ENCODE measurements around the gene PRELP. TPM values are rescaled to one million over a fixed set of nuclear protein-coding genes. Genes with fewer than 3 reads are reported as not detected.

Gene PRELP
- total and polyA plus RNA-seq, 2 donors (not counting 3 experiments of a cell fraction or from before 2014, with no cell fraction given): 0.01 TPM; not detected in 1

- ChIA-PET POLR2A (no interaction called here), CTCF (interaction anchor here (1.0 to 1.5 kb wide), 4 partner anchors 18 to 176 kb away, joined by 3 to 6 read pairs (median 4); no protein-coding TSS in a partner anchor)
- Histone ChIP-seq H3K9me1 (replicated peaks; ENCODE audit: control insufficient read depth, extremely low read depth, insufficient read depth, low read length) (no peaks in the 10 kb centered on the region), H3K27me3 (ENCODE audit: control insufficient read depth in 2 of 2, insufficient read depth in 2 of 2, low read length in 2 of 2) (peaks cover 25 to 49% of the 10 kb centered on the region in 2 experiments), H3K4me3 (replicated peaks in 1 of 3; ENCODE audit: insufficient read depth in 1 of 3, low read depth in 1 of 3, low read length in 3 of 3) (no peak overlapping the region), H3K36me3 (ENCODE audit: control insufficient read depth in 2 of 2, extremely low read depth in 1 of 2, insufficient read depth in 2 of 2, low read length in 2 of 2) (no peaks in the 10 kb centered on the region), H3K27ac (ENCODE audit: insufficient read depth, low read depth, low read length) (no peak overlapping the region), H2AFZ (ENCODE audit: low read depth, low read length) (no peak overlapping the region), H3K9ac (replicated peaks; ENCODE audit: extremely low read depth, insufficient read depth, low read length) (no peak overlapping the region), H4K20me1 (replicated peaks; ENCODE audit: control insufficient read depth, extremely low read depth, insufficient read depth, low read length) (no peaks in the 10 kb centered on the region), H3K4me1 (ENCODE audit: control insufficient read depth, extremely low read depth, insufficient read depth, low read length) (peaks cover 5% of the 10 kb centered on the region), H3K9me3 (replicated peaks; ENCODE audit: control insufficient read depth, insufficient read depth, low read length) (no peaks in the 10 kb centered on the region), H3K4me2 (ENCODE audit: insufficient read depth, low read length) (no peak overlapping the region), H3K79me2 (ENCODE audit: control insufficient read depth, insufficient read depth, low read length) (no peaks in the 10 kb centered on the region)
- intact Hi-C loops (cut with micrococcal nuclease): no loop called here
- DNase-seq (ENCODE audit: low read depth, low spot score) (no peak), FAIRE-seq (peak; percentile 24)
- dilution Hi-C loops (cut with MboI; ENCODE audit: extremely low pct_ligation_motif_present, low sequenced_read_pairs): no loop called here
- no TSS peak for BruUV-seq (replicated peaks)
- TF ChIP-seq MYC (IDR thresholded peaks at IDR 0.05; ENCODE audit: low read depth, low read length) (no peak), EZH2 (IDR thresholded peaks at IDR 0.05; ENCODE audit: borderline replicate concordance, low read depth, low read length, severe bottlenecking) (no peak), GATA2 (IDR thresholded peaks at IDR 0.05; ENCODE audit: insufficient read depth, insufficient read length, low read depth, low read length) (no peak), FOS (IDR thresholded peaks at IDR 0.05; ENCODE audit: borderline replicate concordance, insufficient read depth, low read length) (peak; percentile 21), POLR2A (IDR thresholded peaks at IDR 0.05; ENCODE audit: low read depth, low read length) (no peak)
Observed at GRCh38 chr1:203443296-203443695, 32.3 kb upstream of the PRELP start.

GRCh38 chr1:203444171-203444576, 31.4 kb upstream of the PRELP start:
- no peak for DNase-seq (ENCODE audit: low read depth, low spot score)
- no peaks in the 10 kb centered on the region for H3K9me1 ChIP-seq (replicated peaks; ENCODE audit: control insufficient read depth, extremely low read depth, insufficient read depth, low read length)
- H4K20me1 ChIP-seq (replicated peaks; ENCODE audit: control insufficient read depth, extremely low read depth, insufficient read depth, low read length): no peaks in the 10 kb centered on the region
- no peaks in the 10 kb centered on the region for H3K79me2 ChIP-seq (ENCODE audit: control insufficient read depth, insufficient read depth, low read length)
- no peak overlapping the region for H3K4me3 ChIP-seq (replicated peaks in 1 of 3; ENCODE audit: insufficient read depth in 1 of 3, low read depth in 1 of 3, low read length in 3 of 3)
- no TSS peak for BruUV-seq (replicated peaks)
- H2AFZ ChIP-seq (ENCODE audit: low read depth, low read length): no peak overlapping the region
- ChIA-PET POLR2A (no interaction called here), CTCF (interaction anchor here (1.0 to 1.5 kb wide), 2 partner anchors 19 to 171 kb away, joined by 3 to 4 read pairs; no protein-coding TSS in a partner anchor)
- H3K27ac ChIP-seq (ENCODE audit: insufficient read depth, low read depth, low read length): no peak overlapping the region
- H3K27me3 ChIP-seq (ENCODE audit: control insufficient read depth in 2 of 2, insufficient read depth in 2 of 2, low read length in 2 of 2): peaks cover 17 to 42% of the 10 kb centered on the region in 2 experiments
- no peak overlapping the region for H3K9ac ChIP-seq (replicated peaks; ENCODE audit: extremely low read depth, insufficient read depth, low read length)
- no peaks in the 10 kb centered on the region for H3K9me3 ChIP-seq (replicated peaks; ENCODE audit: control insufficient read depth, insufficient read depth, low read length)
- TF ChIP-seq JUN (IDR thresholded peaks at IDR 0.05; ENCODE audit: borderline replicate concordance, insufficient read depth, insufficient read length, low read depth) (no peak), CTCF (IDR thresholded peaks at IDR 0.05; ENCODE audit: extremely low read depth in 1 of 2, insufficient read depth in 1 of 2, low read depth in 1 of 2, low read length in 2 of 2) (no peak), EZH2 (IDR thresholded peaks at IDR 0.05; ENCODE audit: borderline replicate concordance, low read depth, low read length, severe bottlenecking) (no peak), FOS (IDR thresholded peaks at IDR 0.05; ENCODE audit: borderline replicate concordance, insufficient read depth, low read length) (no peak), POLR2A (IDR thresholded peaks at IDR 0.05; ENCODE audit: low read depth, low read length) (no peak), MAX (IDR thresholded peaks at IDR 0.05; ENCODE audit: insufficient read depth, insufficient read length) (no peak), GATA2 (IDR thresholded peaks at IDR 0.05; ENCODE audit: insufficient read depth, insufficient read length, low read depth, low read length) (no peak), MYC (IDR thresholded peaks at IDR 0.05; ENCODE audit: low read depth, low read length) (no peak), POLR2AphosphoS5 (IDR thresholded peaks at IDR 0.05; ENCODE audit: insufficient read depth, low read depth, low read length) (no peak)
- peaks cover 5% of the 10 kb centered on the region for H3K4me1 ChIP-seq (ENCODE audit: control insufficient read depth, extremely low read depth, insufficient read depth, low read length)
- intact Hi-C loops (cut with micrococcal nuclease): no loop called here
- H3K36me3 ChIP-seq (ENCODE audit: control insufficient read depth in 2 of 2, extremely low read depth in 1 of 2, insufficient read depth in 2 of 2, low read length in 2 of 2): no peaks in the 10 kb centered on the region
- dilution Hi-C loops (cut with MboI; ENCODE audit: extremely low pct_ligation_motif_present, low sequenced_read_pairs): no loop called here
- no peak overlapping the region for H3K4me2 ChIP-seq (ENCODE audit: insufficient read depth, low read length)
- FAIRE-seq: no peak

Data from endothelial cell of umbilical vein (primary cell).